ENCODE measurements around the gene FAM50A.

The FAM50A gene

DNA sequence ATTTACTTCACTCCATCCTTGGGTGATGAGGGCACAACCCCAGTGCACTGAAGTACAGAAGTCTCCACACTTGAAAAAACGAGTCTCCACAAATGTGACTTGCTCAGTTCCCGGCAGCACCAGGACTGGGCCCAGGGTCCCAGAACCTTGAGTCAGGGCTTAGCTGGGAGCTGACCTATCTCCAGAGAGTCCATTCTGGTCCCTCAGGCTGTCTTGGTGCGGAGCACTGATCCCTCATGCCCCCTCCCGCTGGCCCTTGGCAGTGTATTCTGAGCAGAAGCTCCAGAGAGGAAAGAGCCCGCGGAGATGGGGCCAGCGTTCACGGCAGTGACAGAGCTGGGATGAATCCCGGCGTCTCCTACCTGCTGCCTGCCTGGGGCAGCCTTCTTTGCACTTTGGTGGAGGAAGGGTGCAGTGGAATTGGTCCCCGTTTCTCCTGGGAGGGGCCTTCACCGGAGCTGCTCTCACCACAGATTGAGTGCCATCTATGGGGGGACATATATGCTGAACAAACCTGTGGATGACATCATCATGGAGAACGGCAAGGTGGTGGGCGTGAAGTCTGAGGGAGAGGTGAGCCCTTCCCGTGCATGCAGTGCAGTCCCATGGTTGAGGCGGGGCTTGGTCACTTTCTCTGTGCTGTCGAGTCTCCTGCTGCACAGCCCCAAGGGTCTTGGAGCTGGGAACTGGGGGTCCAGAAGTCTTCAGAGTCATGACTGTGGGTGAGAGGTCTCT lies 3.2 kb upstream of the FAM50A start:
- DNase-seq, result no peak

- DNase-seq, result no peak
Measured at GRCh38 chrX:154441564-154441963, 2.4 kb upstream of the FAM50A start.

DNA sequence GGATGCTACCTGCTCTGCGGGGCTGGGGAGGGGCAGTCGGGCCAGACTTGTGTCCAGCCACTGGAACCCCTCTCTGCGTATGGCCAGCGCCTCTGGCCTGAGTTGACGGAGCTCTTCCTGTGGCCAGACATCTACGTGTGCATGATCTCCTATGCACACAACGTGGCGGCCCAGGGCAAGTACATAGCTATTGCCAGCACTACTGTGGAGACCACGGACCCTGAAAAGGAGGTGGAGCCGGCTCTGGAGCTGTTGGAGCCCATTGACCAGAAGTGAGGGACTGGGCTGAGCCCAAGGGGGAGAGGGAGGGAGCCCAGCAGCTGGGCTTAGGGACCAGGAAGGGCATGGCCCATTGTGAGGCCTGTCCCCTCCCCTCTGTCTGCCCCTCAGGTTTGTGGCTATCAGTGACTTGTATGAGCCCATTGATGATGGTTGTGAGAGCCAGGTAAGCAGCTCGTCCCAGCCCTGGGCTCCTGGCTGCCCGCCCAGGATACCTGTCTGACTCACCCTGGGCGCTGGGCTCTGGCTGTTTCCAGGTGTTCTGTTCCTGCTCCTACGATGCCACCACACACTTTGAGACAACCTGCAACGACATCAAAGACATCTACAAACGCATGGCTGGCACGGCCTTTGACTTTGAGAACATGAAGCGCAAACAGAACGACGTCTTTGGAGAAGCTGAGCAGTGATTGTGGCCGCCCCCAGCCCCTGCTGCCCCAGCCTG lies 1.8 kb upstream of the FAM50A start:
- no peak for DNase-seq

GRCh38 chrX:154443479-154443910 lies 446 bp upstream of the FAM50A start:
- no peak for DNase-seq

DNA sequence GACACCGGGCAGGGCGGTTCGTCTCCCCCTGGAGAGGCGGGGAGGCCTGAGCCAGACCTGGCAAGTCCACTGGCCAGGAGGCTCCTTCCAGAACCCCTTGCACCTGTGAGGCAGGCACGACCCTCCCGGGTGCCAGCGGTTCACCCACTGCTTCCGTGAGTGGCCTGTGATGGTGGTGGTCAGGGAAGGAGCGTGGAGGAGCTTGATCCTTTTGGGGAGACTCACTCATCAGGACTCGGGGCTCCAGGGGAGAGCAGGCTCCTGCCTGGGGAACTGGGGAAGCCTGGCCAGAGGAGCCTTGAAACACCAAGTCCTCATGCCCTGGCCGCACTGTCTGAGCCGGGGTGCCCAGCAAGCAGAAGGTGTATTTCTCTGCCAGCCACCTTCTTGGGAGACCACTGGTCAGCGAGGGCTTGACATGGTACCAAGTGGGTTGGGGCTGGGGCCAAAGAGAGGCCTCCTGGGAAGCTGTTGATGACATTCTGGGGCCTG lies 860 bp downstream of the FAM50A start:
- DNase-seq, result no peak

- no peak for DNase-seq
Measured at GRCh38 chrX:154445776-154446175, 1.8 kb downstream of the FAM50A start.

DNA sequence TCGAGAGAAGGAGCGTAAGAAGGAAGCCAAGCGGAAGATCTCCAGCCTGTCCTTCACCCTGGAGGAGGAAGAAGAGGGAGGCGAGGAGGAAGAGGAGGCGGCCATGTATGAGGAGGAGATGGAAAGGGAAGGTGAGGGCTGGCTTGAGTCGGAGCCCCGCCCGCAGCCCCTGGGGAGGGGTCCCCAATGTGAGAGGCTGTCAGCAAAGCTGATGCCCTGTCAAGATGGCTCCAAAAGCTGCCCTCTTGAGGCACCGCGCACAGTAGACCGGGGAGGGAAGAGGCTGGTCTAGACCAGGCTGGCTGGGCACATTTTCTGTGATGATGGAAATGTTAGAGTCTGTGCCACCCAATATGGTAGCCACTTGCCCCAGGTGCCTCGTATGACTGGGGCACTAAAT lies 2.5 kb downstream of the FAM50A start:
- no peak for DNase-seq

- no peak for DNase-seq
Measured at GRCh38 chrX:154448484-154448883, 4.5 kb downstream of the FAM50A start.

- no peak for DNase-seq
Measured at GRCh38 chrX:154449618-154450017, 5.7 kb downstream of the FAM50A start.

DNA sequence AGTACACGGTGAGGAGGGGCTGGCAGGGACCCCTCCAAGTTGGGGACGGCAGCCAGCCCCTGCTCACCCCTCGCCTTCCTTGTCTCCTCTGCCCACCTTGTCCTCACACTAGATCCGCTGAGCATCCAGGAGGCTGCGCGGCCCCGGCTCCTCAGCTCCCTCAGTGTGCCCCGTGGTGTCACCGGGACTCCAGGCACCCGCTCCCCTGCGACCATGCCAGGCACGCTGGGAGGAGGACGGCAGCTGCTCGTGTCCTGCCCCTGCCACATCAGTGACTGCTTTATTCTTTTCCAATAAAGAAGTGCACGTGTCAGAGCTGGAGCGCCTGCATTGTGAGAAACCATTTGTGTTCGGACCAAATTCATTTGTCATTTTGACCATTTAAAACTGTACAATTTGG lies 6.4 kb downstream of the FAM50A start:
- DNase-seq, result no peak

GRCh38 chrX:154452823-154453222 lies 8.9 kb downstream of the FAM50A start:
- DNase-seq, result no peak

GRCh38 chrX:154457491-154458115 lies 13.7 kb downstream of the FAM50A start:
- peak; percentile 73 to 75 for DNase-seq

GRCh38 chrX:154458116-154458953 lies 14.4 kb downstream of the FAM50A start, which contains the start of gene PLXNA3:
Gene PLXNA3 (plus strand): TSS chrX:154458281. CDS start chrX:154460184, 1,903 bp downstream.
- DNase-seq, result peak; percentile 59 to 77

DNA sequence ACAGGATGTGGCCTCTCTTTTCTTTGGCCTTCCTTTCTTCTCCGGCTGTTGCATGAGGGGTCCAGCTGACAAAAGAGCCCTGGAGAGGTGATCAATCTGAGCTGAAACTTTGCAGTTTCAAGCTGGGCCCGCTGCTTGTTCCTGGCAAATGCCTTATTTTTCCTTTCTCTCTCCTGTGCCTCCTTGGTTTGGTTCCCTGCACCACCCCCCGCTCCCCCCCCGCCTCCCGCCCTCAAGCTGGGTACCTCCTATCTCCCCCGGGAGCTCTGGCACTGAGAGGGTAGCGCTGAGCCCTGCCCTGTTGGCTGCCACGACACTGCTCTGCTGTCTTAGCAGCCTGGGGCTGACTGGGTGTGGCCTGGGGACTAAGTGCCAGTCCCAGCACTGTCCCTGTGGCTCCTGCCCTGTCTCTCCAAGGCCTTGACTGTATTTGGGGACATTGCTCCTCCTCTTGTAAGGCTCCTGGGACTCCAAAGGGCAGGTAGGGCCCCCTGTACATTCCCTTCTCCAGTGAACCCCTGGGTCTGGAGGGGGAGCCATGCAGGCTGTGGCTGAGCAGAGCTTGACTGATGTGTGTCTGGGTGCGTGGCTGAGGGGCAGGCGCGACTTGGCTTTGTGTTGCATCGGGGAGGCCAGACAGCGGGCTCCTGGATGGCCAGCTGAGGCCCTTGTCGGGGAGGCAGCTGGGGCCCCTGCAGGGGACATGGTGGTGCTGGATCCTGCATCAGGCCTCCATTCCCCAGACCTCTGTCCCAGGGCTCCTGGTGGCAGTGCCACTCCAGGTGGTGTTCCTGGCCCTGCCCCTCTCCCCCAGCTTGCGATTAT lies 15.2 kb downstream of the FAM50A start:
- no peak for DNase-seq

- DNase-seq, result no peak
Measured at GRCh38 chrX:154459832-154460231, 15.9 kb downstream of the FAM50A start.

DNA sequence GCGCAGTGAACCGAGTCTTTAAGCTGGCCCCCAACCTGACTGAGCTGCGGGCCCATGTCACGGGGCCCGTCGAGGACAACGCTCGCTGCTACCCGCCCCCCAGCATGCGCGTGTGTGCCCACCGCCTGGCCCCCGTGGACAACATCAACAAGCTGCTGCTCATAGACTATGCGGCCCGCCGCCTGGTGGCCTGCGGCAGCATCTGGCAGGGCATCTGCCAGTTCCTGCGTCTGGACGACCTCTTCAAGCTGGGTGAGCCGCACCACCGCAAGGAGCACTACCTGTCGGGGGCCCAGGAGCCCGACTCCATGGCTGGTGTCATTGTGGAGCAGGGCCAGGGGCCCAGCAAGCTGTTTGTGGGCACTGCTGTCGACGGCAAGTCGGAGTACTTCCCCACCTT lies 16.4 kb downstream of the FAM50A start:
- no peak for DNase-seq

DNA sequence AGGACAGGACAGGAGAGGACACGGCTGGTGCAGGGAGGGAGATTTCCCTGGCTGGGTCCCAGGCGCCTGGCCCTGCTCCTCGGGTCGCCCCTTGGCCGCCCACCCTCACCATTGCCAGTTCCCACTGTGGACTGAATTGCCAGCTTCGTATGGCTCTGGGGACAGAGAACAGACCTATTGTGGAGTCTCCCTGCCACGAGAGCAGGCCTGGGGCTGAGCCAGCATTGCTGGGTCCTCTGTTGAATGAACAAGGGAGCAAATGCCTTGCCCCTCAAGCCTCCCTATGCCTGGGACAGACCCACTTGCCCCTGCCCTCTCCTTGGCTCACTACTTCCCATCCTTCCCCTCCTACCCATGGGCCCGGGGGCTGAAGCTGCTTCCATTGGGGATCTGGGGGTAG lies 18.5 kb downstream of the FAM50A start:
- DNase-seq, result no peak

GRCh38 chrX:154463611-154464220 lies 19.8 kb downstream of the FAM50A start:
- no peak for DNase-seq

GRCh38 chrX:154464806-154465365 lies 20.9 kb downstream of the FAM50A start:
- no peak for DNase-seq

DNA sequence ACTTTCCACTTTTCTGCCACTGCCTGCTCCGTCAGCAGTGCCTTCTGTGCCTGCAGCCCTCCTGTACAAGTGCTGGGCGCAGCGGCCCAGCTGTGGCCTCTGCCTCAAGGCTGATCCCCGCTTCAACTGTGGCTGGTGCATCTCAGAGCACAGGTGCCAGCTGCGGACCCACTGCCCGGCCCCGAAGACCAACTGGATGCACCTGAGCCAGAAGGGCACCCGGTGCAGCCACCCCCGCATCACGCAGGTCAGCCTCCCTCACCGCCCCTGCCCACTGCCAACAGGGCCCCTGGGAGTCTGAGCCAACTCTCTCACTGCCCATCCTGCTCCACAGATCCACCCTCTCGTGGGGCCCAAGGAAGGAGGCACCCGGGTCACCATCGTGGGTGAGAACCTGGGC lies 21.7 kb downstream of the FAM50A start:
- no peak for DNase-seq

DNA sequence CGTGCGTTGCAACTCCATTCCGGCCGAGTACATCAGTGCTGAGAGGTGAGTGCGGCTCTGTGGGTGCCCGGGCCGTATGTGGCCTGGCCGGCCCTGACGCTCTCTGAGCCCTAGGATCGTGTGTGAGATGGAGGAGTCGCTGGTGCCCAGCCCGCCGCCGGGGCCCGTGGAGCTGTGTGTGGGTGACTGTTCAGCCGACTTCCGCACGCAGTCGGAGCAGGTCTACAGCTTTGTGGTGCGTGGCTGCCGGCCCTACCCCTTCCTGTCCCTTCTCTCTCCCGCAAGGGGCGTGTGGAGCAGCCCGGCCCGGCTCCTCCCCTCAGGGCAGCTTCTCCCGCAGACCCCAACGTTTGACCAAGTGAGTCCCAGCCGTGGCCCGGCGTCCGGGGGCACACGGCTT lies 22.1 kb downstream of the FAM50A start:
- no peak for DNase-seq
